ENCODE data around the gene HYAL2.

- TF ChIP-seq SREBF2 (IDR thresholded peaks at IDR 0.05; ENCODE audit: low read length) (no peak), KDM1A (IDR thresholded peaks at IDR 0.05; ENCODE audit: borderline replicate concordance) (no peak), EP300 (IDR thresholded peaks at IDR 0.05; ENCODE audit: borderline replicate concordance in 1 of 2, control insufficient read depth in 1 of 2, low read depth in 2 of 2, low read length in 2 of 2) (no peak)
These were observed 12.0 kb upstream of the HYAL2 start for GRCh38 chr3:50334339-50335075.
